Measurements from ENCODE around the gene S100A3.

S100A3 gene

DNA sequence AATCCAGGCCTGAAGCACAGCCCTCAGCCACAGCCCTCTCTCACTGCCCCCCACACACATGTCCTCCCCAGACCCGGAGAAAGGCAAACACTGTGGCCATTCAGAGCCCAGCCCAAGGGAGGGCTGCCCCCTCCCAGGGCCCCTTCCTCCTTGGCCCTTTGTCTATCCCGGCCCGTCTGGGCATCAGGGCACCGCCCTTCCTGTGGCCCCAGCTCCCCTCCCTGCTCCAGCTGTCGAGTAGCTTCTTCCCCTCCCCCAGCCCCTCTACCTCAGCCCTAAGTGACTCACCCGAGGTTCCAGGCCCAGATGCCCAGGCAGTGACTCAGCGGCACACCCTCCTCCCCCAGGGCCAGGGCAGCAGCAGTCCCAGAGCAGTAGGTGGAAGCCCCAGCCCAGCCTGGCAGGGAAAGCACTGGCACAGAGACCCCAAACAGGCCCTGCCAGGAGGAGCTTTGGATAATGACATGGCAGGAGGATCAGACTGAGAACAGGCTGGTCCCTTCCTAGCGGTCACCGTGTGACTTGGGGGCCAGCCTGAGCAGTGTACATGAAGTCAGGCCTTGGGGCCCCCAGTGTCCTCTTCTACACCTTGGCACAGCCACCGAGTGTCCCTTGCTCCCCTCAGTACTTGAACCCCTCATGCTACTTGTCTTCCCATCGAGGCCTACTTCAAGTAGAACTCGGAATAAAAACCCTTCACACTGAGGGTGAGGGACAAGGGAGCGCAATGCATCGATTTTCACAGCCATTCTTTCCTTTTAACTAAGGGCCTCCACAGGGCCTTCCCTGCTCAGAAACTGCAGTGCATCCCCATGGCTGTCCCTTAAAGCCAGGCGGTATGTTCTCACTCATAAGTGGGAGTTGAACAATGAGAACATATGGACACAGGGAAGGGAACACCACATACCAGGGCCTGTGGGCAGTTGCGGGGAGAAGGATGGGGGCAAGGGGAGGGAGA, 17.6 kb upstream of the S100A3 start:
- no peak overlapping the region for H2AFZ ChIP-seq (ENCODE audit: low read depth, low read length, severe bottlenecking)
- H3K4me2 ChIP-seq (ENCODE audit: low read depth, low read length, poor library complexity, severe bottlenecking): no peak overlapping the region
- TF ChIP-seq, protein P1, sequence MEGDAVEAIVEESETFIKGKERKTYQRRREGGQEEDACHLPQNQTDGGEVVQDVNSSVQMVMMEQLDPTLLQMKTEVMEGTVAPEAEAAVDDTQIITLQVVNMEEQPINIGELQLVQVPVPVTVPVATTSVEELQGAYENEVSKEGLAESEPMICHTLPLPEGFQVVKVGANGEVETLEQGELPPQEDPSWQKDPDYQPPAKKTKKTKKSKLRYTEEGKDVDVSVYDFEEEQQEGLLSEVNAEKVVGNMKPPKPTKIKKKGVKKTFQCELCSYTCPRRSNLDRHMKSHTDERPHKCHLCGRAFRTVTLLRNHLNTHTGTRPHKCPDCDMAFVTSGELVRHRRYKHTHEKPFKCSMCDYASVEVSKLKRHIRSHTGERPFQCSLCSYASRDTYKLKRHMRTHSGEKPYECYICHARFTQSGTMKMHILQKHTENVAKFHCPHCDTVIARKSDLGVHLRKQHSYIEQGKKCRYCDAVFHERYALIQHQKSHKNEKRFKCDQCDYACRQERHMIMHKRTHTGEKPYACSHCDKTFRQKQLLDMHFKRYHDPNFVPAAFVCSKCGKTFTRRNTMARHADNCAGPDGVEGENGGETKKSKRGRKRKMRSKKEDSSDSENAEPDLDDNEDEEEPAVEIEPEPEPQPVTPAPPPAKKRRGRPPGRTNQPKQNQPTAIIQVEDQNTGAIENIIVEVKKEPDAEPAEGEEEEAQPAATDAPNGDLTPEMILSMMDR (IDR thresholded peaks at IDR 0.05; ENCODE audit: insufficient read depth, low read length, poor library complexity, severe bottlenecking): no peak
- TF ChIP-seq EZH2phosphoT487 (conservative IDR thresholded peaks at IDR 0.05; ENCODE audit: low read length): no peak
- H3F3A ChIP-seq (ENCODE audit: insufficient read depth): no peaks in the 10 kb centered on the region
- no peaks in the 10 kb centered on the region for H3K9me2 ChIP-seq (replicated peaks; ENCODE audit: insufficient read depth, low read length)
- no peak overlapping the region for H3K9ac ChIP-seq (ENCODE audit: low read length)
- H3K36me3 ChIP-seq (ENCODE audit: low read length): no peaks in the 10 kb centered on the region
- H3K27me3 ChIP-seq (ENCODE audit: low read length): no peaks in the 10 kb centered on the region
- H3K79me2 ChIP-seq (ENCODE audit: insufficient read depth, low read length): no peaks in the 10 kb centered on the region
- no peak overlapping the region for H3K27ac ChIP-seq (ENCODE audit: low read depth, low read length)
- H3K9me3 ChIP-seq (ENCODE audit: insufficient read depth, low read length): no peaks in the 10 kb centered on the region
- no peak overlapping the region for H3K4me3 ChIP-seq (ENCODE audit: insufficient read depth, low read length, poor library complexity, severe bottlenecking)
- no peaks in the 10 kb centered on the region for H4K20me1 ChIP-seq (ENCODE audit: low read depth, low read length)

DNA sequence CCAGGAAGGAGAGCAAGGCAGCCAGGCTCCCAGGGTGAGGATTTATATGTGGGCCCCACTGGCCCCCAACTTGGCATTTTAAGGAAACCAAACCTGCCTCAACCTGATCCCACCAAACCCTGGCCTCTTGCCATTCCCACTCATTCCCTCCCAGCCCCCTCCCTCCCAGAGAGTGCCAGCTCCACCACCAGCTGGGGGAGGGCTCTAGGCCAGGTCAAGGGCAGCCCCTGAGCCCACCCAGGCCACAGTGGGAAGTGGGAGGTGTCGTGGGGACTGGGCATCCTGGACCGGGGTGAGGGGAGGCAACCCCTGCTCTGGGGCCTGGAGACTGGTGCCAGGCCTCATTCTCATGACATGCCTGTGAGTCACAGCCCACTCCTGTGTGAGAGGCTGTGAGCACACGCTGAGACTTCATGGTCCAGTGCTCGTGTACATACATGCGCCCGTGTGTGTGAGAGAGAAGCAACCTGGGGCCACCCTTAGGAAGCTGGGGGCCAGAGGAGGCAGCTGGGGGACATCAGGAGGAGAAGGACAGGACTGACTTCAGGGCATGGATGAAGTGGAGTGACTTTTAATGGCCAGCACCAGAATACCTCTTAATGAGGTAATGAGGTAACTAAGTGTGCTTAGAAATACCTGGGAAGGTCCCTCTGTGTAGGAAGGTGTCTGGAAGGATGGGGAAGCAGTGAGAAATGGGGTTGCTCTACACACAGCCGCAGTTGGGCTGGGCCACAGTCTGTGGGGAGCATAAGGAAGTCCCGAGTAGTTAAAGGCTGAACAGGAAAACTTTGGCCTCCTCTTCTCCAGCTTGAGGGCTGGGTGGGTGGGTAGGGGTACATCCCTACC, 16.7 kb upstream of the S100A3 start, which contains the start of gene S100A2:
TSS of gene S100A2 (minus strand) at position 316 of the 846 bp plus-strand sequence. CDS start 1,967 bp downstream, outside the sequence.
- H3K79me2 ChIP-seq (ENCODE audit: insufficient read depth, low read length): no peaks in the 10 kb centered on the region
- no peak within 1 kb of the TSS for H3K4me3 ChIP-seq (ENCODE audit: insufficient read depth, low read length, poor library complexity, severe bottlenecking)
- TF ChIP-seq, protein P1 (IDR thresholded peaks at IDR 0.05; ENCODE audit: insufficient read depth, low read length, poor library complexity, severe bottlenecking): no peak
- no peak for TF ChIP-seq EZH2phosphoT487 (conservative IDR thresholded peaks at IDR 0.05; ENCODE audit: low read length)
- no peaks in the 10 kb centered on the region for H3F3A ChIP-seq (ENCODE audit: insufficient read depth)
- H3K9ac ChIP-seq (ENCODE audit: low read length): no peak within 1 kb of the TSS
- H3K27me3 ChIP-seq (ENCODE audit: low read length): no peaks in the 10 kb centered on the region
- H4K20me1 ChIP-seq (ENCODE audit: low read depth, low read length): no peaks in the 10 kb centered on the region
- H3K9me3 ChIP-seq (ENCODE audit: insufficient read depth, low read length): no peaks in the 10 kb centered on the region
- H3K4me2 ChIP-seq (ENCODE audit: low read depth, low read length, poor library complexity, severe bottlenecking): no peak within 1 kb of the TSS
- no peak within 1 kb of the TSS for H3K27ac ChIP-seq (ENCODE audit: low read depth, low read length)
- H2AFZ ChIP-seq (ENCODE audit: low read depth, low read length, severe bottlenecking): no peak within 1 kb of the TSS
- no peaks in the 10 kb centered on the region for H3K9me2 ChIP-seq (replicated peaks; ENCODE audit: insufficient read depth, low read length)
- H3K36me3 ChIP-seq (ENCODE audit: low read length): no peaks in the 10 kb centered on the region

DNA sequence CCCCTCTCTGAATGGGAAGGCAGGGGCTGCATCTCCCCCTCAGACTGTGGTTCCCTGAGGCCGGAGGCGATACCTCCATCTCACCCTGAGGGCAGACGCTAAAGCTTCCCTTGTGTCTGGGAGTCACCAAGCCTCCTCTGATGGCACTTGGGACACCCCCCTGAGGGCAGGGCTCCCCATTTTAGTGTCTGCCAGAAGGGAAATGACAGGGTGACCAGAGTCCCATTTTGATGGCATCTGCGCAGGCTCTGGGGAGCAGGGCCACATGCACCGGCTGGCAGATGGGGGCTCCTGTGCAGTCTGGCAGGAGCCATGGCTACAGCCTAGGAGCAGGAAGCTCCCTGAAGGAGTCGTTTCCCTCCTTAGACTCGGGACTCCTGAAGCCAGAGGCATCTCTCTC, 14.9 kb upstream of the S100A3 start:
- no peak overlapping the region for H3K9ac ChIP-seq (ENCODE audit: low read length)
- no peaks in the 10 kb centered on the region for H3K9me3 ChIP-seq (ENCODE audit: insufficient read depth, low read length)
- H3K9me2 ChIP-seq (replicated peaks; ENCODE audit: insufficient read depth, low read length): no peaks in the 10 kb centered on the region
- no peaks in the 10 kb centered on the region for H3K36me3 ChIP-seq (ENCODE audit: low read length)
- no peak overlapping the region for H2AFZ ChIP-seq (ENCODE audit: low read depth, low read length, severe bottlenecking)
- H3K4me2 ChIP-seq (ENCODE audit: low read depth, low read length, poor library complexity, severe bottlenecking): no peak overlapping the region
- no peaks in the 10 kb centered on the region for H3F3A ChIP-seq (ENCODE audit: insufficient read depth)
- H3K27me3 ChIP-seq (ENCODE audit: low read length): no peaks in the 10 kb centered on the region
- no peaks in the 10 kb centered on the region for H4K20me1 ChIP-seq (ENCODE audit: low read depth, low read length)
- no peak for TF ChIP-seq EZH2phosphoT487 (conservative IDR thresholded peaks at IDR 0.05; ENCODE audit: low read length)
- TF ChIP-seq, protein P1 (IDR thresholded peaks at IDR 0.05; ENCODE audit: insufficient read depth, low read length, poor library complexity, severe bottlenecking): no peak
- no peaks in the 10 kb centered on the region for H3K79me2 ChIP-seq (ENCODE audit: insufficient read depth, low read length)
- H3K27ac ChIP-seq (ENCODE audit: low read depth, low read length): no peak overlapping the region
- H3K4me3 ChIP-seq (ENCODE audit: insufficient read depth, low read length, poor library complexity, severe bottlenecking): no peak overlapping the region

Data from SU-DHL-6 (cell line).